ENCODE measurements around the gene OR10A6.

- TF ChIP-seq CTCF (conservative IDR thresholded peaks at IDR 0.05; ENCODE audit: low read depth, low read length) = no peak
- no peak for TF ChIP-seq POLR2A (IDR thresholded peaks at IDR 0.05; ENCODE audit: low read depth, low read length)
- TF ChIP-seq BHLHE40 (IDR thresholded peaks at IDR 0.05; ENCODE audit: low read depth, low read length) = no peak
- TF ChIP-seq CEBPB (IDR thresholded peaks at IDR 0.05; ENCODE audit: low read depth, low read length) = no peak
- TF ChIP-seq MAFK (IDR thresholded peaks at IDR 0.05; ENCODE audit: low read depth, low read length) = no peak
- TF ChIP-seq RFX5 (IDR thresholded peaks at IDR 0.05; ENCODE audit: low read depth, low read length) = no peak
- TF ChIP-seq CHD1 (IDR thresholded peaks at IDR 0.05; ENCODE audit: low read depth, low read length) = no peak
- no peak for TF ChIP-seq FOS (IDR thresholded peaks at IDR 0.05; ENCODE audit: low read depth, low read length)
- no peak for TF ChIP-seq USF2 (IDR thresholded peaks at IDR 0.05; ENCODE audit: low read depth, low read length)
- no peak for TF ChIP-seq NFE2L2 (IDR thresholded peaks at IDR 0.05; ENCODE audit: low read depth, low read length)
- TF ChIP-seq MXI1 (IDR thresholded peaks at IDR 0.05; ENCODE audit: borderline replicate concordance, low read depth, low read length) = no peak
- no peak for TF ChIP-seq RAD21 (IDR thresholded peaks at IDR 0.05; ENCODE audit: low read length)
- TF ChIP-seq MAZ (IDR thresholded peaks at IDR 0.05; ENCODE audit: borderline replicate concordance, low read depth, low read length) = no peak
These were observed 29.7 kb downstream of the OR10A6 start for GRCh38 chr11:7901319-7901854.

Data from IMR-90 (cell line).